ENCODE results near the gene ZNF205.
A peak's percentile ranks its signal among the peaks of the same experiment; 100 is the strongest.

The ZNF205 gene

DNA sequence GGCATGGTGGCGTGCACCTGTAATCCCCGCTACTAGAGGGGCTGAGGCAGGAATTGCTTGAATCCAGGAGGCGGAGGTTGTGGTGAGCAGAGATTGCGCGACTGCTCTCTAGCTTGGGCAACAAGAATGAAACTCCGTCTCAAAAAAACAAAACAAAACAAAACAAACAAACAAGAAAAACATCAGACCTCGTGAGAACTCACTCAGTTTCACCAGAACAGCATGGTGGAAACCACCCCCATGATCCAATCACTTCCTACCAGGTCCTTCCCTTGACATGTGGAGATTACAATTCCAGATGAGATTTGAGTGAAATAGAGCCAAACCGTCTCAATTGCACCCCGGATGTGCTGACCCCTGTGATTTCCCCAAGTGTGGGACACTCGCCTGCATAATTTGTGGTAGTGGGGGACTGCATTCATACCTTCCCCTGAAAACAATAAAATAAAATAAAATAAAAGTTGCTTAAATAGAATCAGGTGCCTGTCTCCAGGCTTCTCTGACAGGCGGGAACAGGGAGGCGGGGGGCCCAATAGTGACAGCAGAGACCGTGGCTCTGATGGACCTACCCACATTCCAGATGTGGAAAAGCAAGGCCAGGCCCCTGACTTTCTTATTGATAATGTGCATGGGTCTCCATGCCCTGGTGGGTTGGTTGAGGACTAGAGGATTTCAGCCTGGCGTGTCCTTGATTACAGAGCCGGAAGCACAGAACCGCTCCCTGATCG lies 26.4 kb upstream of the ZNF205 start:
- DNase-seq = no peak

DNA sequence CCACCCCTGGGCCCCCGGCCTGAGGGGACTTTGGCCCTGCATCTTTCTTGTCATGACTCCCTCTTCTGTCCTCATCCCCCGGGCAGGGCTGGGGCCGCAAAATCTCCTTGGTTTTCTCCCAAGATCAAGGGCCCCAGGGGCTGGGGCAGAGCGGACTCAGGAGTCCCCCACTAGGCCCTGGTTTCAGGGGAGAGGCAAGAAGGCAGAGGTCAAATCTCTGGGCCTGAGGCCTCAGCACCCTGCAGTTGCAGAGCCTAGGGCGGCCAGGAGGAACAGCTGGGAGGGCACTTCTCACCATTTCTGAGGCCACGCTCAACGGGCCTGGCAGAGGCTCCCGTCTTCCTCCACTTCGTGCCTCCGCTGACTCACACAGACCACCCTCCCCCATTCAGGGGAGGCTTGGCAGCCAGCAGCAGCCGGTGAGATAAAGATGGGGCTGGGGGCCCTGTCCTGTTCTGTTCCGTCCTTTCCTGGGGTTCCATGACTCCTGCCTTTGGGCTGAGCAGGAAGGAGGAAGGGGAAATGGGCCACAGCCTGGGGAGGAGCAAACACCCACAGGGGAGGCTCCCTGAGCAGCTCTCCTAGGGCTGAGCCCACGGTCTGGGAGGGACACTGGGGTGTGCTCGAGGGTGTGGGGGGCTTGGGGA lies 25.7 kb upstream of the ZNF205 start:
- no peak for DNase-seq

DNA sequence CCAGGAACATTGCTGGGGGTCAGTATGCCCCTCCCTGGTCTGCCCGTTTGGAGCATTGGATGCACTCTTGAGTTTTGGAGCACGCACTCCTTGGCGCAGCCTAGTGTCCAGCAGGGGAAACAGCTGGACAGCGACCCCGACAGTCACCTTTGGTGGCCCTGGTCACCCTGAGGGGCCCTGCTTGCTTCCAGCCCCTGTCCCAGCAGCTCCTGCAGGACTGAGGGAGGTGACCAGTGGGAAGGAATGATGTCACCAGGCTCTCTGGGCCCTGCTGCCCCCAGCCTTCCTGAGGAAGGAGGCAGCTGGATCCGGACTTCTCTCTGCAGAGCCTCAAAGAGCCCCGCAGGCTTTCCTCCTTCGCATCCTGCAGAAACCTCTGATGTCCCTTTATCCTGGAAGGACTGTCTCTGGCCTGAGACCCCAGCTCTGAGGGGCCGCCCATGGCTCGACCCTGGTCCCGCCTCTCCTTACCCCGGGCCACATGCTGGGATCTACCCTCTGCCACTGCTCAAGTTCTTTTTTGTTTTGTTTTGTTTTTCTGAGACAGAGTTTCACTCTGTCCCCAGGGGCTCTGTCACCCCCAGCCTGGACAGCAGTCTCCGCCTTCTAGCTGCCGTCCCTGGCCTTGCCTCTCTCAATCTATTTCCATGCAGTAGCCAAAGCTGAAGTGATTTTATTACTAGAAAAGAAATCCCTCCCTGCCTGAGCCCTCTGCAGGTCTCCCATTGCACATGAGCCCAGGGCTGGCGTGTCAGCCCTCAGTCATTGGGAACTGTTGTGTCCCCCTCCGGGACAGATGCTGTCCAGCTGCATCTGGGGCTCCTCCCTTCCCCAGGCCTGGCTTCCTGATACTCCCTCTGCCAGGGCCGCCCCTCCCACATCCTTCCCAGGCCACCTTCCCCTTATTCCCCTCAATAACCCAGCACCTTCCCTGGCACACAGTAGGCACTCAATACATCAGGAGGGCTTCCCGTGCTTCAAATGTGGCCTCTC lies 24.8 kb upstream of the ZNF205 start:
- DNase-seq = no peak

DNA sequence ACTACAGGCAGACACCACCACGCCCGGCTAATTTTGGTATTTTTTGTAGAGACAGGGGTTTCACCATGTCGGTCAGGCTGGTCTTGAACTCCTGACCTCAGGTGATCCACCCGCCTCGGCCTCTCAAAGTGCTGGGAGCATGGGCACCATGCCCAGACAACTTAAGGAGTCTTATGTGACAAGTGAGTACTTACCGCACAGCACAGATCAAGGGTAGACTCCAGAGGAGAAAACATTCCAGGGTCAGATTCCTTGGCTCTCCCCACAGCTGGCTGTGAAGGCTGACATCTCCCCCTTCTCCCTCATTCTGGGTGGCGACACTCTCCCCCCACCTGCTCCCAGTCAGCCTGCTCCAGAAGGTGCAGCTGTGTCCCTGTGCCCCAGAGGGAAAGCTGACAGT lies 23.9 kb upstream of the ZNF205 start:
- DNase-seq = no peak

DNA sequence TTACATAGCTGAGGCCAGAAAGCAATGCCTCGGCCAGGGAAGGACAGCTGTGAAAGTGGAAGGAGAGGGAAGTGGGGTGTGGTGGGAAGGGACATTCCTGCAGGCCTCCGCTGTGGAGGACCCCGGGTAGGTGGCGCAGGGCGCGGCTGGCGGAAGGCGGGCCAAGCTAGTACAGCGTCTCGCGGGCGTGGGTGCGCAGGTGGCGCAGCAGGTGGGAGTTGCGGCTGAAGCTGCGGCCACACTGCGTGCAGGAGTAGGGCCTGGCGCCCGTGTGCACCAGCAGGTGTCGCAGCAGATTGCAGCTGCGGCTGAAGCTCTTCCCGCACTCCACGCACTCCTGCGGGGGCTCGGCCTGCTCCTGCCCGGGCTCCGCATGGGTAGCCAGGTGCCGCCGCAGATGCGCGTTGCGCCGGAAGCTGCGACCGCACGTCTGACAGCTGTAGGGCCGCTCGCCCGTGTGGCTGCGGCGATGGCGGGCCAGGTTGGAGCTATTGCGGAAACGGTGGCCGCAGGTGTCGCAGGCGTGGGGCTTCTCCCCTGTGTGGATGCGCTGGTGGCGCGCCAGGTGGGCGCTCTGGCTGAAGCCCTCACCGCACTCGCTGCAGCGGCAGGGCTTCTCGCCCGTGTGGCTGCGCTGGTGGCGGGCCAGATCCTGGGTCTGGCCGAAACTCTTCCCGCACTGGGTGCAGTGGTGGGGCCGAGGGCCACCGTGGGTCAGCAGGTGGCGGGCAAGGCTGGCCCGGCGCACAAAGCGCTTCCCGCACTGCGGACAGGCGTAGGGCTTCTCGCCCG lies 23.3 kb upstream of the ZNF205 start:
- DNase-seq = no peak

DNA sequence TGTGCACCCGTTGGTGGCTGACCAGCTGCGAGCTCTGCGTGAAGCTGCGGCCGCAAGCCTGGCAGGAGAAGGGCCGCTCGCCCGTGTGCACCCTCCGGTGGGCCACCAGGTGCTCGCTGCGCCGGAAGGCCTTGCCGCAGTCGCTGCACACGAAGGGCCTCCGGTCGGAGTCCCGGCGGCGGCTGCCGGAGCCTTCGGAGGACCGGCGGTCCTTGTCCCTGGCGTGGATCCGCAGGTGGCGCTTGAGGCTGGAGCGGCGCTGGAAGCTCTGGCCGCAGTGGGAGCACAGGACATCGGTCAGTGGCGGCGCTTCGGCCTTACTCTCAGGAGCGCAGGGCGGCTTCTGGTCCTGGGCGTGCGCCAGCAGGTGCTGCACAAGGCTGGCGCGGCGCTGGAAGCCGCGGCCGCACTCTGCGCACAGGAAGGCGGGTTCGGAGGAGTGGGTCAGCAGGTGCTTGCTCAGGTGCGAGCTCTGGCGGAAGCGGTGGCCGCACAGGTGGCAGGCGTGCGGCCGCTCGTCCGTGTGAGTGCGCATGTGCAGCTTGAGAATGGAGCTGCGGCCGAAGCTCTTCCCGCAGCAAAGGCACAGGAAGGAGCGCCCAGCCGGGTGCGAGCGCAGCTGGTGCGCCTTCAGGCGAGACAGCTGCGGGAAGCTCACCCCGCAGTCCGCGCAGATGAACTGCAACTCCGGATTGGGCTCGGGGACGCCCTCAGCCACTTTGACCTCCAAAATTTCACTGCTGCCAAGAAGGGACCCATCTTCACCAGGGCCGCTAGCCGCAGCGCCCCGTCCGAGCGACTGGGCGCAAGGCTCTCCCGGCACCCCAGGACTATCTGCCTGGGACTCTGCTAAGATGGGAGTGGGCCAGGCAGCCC lies 22.4 kb upstream of the ZNF205 start:
- DNase-seq = no peak

DNA sequence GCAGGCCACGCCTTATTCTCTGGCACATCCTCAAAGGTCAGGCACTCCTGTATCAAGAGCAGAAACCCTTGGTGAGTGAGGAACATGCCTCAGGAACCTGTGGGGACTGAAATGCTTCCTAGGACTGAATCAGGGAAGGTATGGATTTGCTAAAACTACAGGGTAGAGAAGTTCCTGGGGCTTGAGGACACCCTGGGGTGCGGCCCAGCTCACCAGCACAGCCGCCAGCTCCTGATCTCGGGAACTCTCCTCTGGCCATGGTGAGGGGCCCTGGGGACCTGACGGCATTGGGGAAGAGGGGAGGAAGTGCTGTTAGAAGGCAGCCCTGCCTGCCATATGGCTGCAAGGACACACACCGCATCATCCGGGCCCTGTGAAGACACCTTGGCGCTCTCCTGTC lies 20.8 kb upstream of the ZNF205 start:
- no peak for DNase-seq

DNA sequence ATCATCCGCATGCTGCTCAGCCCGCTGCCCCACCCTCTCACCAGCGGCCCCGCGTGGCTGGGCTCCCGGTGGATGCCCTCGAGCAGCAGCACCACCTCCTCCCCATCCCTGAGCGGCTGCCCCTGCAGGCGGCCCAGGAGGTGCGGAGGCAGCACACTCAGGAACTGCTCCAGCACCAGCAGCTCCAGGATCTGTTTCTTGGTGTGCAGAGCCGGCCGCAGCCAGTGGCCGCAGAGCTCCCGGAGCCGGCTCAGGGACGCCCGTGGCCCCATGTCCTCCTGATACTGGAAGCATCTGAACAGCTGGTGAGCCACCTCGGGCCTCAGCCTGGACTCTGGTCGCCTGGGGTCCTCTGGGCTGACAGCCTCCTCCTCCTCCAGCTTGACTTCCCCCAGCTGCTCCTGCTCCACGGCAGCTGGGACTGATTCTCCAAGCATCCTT lies 19.9 kb upstream of the ZNF205 start:
- no peak for DNase-seq

DNA sequence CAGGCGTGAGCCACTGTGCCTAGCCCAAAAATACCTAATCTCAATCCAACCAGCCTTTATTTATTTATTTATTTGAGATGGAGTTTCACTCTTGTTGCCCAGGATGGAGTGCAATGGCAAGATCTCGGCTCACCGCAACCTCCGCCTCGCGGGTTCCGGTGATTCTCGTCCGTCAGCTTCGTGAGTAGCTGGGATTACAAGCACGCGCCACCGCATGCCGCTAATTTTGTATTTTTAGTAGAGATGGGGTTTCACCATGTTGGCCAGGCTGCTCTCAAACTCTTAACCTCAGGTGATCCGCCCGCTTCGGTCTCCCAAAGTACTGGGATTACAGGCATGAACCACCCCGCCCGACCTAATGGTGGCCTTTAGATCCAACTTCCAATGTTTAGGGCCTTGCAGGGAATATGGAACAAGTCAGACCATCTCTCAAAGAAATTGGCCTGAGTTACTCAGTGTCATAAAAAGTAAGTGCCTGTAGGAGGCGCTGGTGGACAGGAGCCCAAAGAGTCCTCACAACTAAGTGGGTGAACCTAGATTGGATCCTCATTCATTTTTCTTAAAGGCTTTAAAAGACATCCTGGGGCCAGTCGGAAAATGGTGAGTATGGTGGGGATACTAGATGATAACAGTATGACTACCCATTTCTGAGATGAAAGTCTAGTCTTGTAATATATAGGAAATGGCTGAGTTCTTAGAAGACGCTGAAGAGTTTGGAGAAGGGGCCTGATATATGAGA lies 17.9 kb upstream of the ZNF205 start:
- peak; percentile 79 for DNase-seq

DNA sequence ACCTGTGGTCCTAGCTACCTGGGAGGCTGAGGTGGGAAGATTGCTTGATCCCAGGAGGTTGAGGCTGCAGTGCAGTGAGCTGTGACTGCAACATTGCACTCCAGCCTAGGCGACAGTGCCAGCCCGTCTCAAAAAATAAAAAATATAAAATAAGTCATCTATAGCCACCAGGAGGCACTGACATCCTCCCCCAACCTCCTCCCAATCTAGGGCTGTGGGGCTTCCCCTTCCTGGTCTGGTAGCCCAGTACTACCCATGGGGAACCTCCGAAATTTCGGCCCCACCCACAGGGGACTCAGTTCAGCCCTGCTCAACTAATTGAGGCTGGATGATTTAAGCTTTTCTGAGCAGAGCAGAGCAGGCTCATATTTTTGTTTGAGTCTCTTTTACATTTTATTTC lies 16.5 kb upstream of the ZNF205 start:
- DNase-seq = peak; percentile 84

DNA sequence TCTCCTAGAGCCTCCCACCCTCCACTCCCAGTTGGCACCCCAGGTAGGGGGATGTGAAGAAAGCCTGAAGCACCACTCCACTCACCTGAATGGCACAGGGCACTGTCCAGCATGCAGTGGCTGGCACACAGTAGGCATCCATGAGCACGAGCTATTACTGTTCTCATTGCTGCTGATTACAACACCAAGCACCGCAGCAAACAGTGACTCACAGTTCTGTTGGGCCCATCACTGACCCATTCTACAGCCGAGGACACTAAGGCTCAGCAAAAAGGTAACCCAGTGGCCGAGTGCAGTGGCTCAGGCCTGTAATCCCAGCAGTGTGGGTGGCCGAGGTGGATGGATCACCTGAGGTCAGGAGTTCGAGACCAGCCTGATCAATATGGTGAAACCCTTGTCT lies 16.0 kb upstream of the ZNF205 start:
- no peak for DNase-seq

DNA sequence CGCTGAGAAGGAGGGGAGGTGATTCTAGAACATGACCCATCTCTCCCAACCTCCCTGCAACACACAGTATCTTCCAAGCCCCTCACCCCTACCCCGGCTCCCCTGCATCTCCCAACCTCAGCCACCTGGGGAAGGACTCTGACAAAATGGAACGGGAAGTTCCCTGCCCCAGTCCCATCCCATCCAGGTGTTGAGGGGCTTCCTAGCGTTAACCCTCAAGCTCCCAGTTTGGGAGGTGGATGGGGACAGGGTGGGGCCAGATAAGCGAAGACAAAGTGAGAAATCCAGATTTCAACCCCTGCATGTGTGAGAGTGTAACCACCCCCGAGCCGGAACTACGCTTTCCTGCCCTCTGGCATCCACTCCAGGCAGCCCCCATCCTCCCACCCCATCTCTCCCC lies 15.1 kb upstream of the ZNF205 start:
- no peak for DNase-seq

DNA sequence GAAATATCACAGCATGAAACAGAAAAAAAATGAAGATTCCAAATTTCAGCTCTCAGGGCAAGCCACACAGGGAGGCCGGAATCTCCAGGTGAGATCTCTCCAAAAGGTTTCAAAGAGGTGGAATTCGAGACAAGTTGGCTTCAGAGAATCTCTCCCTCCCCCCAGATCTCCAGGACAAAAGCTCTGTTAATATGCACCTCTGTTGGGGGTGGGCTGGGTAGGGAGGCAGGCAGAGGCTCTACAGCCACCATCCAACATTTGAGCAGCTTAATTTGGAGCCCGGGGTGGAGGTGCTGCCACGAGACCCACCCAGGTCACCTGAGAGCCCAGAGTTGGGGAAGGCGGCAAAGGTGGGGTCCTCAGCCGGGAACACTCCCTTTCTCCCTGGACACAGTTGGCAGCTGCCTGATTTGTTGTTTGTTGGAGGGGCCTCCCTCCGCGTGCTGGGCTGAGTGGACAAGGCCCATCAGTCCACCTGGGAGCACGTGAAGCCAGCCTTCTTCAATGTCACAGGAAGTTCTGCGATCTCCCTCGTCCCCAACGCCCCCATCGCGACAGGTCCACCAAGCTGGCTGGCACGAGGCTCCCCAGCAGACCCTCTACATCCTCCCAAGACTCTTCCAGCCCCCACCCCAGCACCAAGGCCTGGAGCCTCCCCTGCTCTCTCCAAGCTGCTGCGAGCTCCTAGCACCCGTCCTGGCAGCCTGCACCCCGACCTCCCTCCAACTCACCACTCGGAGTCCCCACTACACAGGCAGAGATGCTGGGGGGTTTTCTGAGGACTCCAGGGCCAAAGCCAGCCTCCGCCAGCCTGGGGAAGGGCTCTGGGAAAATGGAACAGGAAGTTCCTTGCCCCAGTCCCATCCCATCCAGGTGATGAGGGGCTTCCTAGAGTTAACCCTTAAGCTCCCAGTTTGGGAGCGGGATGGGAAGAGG lies 13.7 kb upstream of the ZNF205 start, which contains the start of gene ZSCAN10:
ZSCAN10 (minus strand) TSS at position 836 of the 936 bp plus-strand sequence. CDS start 6,357 bp downstream, outside the sequence.
- no peak for DNase-seq

DNA sequence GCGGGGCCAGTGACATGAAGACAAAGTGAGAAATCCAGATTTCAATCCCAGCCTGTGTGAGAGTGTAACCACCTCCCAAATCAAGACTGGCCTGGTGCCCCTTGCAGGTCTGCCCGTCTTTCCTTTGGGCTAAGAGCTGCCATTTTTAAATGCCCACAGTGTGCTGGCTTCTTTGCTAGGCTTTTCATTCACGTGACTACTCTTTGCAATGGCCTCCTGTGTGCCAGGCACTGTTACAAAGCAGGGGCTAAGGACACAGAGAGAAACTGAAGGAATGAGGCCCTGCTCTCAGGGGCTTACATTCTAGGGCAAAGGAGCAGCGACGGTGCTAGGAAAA lies 13.0 kb upstream of the ZNF205 start:
- no peak for DNase-seq

DNA sequence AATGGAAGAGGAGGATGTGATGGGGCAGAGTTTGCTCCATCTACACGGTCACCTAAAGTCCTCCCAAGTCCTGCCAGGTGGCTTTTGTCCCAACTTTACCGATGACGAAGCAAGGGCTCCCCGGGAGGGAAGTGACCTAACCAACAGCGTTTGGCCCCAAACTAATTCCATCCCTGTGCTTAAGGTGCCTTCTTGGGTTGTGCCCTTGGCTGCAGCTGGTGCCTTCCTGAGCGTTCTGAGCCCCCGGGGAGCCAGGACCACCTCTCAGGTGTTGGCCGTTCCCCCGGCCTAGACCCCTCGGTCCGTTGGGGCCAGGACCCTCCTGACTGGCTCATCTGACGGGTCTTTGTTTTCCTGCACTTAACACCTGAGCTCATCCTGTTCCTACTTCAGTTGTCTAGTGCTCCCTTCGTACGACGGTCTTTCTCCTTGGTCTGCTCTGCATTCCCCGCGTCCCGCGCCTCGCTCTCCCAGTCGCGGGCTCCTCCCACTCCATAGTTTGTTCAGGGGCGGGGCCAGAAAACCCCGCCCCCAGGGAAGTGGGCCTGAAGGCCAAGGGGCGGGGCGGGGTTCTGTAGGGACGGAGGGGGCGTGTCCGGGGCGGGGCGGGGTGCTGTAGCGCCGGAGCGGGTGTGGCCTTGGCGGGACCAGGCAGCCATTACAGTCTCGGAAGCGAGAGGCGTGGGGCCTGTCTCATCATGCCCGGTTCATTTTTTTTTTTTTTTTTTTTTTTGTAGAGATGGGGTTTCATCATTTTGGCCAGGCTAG lies 12.5 kb upstream of the ZNF205 start:
- peak; percentile 93 for DNase-seq

DNA sequence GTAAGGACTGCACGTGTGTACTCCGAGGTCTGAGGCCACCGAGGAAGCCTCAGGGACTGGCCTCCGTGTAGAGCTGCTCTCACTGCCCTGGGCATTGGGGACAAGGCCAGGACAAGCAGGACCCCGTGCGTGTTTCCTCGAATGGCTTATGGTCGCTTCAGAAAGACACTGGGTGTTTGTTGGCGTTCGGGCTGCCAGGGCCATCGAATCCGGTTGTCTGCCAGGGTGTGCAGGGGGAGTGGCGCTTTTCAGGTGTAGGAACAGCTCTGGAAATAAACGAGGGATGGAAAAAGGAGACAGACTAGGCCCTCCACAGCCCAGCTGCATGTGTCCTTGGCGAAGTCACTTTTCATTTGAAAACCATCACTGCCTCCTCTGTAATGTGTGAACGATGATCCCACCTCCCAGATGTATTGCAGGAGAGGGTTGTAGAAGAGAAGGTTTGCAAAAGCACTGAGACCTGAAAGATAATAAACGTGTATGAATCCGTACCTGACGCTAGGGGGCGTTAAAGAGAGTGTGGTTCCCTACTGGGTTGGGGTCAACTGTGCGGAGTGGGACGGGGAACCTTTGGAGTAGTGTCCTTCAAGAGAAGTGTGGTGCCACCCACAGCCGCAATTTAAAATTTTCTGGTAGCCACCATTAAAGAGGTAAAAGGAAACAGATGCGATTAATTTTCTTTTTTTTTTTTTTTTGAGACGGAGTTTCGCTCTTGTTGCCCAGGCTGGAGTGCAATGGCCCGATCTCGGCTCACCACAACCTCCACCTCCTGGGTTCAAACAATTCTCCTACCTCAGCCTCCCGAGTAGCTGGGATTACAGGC lies 11.2 kb upstream of the ZNF205 start:
- peak; percentile 75 for DNase-seq

DNA sequence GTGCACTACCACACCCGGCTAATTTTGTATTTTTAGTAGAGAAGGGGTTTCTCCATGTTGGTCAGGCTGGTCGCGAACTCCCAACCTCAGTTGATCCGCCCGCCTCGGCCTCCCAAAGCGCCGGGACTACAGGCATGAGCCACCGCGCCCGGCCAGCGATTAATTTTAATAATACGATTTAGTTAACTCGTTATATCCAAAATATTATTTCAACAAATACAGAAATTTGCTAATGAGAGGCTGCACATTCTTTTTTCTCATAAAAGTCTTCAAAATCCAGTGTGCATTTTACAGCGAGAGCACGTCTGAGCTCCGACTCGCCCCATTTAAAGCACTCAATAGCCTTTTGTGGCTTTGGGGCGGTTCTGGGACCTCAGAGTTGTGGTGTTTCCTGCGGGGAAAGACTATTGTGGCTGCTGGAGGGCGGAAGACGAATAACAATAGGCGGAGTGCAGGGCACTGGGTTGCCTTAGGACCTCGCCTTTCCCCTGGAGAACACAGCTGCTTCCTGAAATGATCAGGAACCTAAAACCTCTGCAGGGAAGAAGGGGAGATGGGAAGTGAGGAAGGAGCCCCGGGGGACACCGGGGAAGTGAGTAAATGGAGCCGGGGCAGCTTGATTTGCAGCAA lies 10.4 kb upstream of the ZNF205 start:
- peak; percentile 47 for DNase-seq

All from CD4-positive, alpha-beta T cell treated with Interleukin-10 for 1 hour (primary cell).